GM19238 (cell line): ENCODE results near the gene LSM8.
"Not testable (repeated sequence)": the region's sequence is repeated elsewhere in the genome, so short reads cannot be mapped to it uniquely, and the experiment has no call there.

Source experiments
- DNase-seq: peaks from one replicate; pipeline ENCODE4 v3.0.0; 2011; ENCODE audit warnings: low spot score; ENCODE audit not compliant: insufficient read length

Gene LSM8

GRCh38 chr7:118202061-118202460 lies 18.1 kb downstream of the LSM8 start:
- no peak for DNase-seq

GRCh38 chr7:118214051-118214832 lies 30.3 kb downstream of the LSM8 start:
- DNase-seq, result peak; percentile 66

- DNase-seq, result no peak
Observed at GRCh38 chr7:118214833-118215182, 30.8 kb downstream of the LSM8 start.

DNA sequence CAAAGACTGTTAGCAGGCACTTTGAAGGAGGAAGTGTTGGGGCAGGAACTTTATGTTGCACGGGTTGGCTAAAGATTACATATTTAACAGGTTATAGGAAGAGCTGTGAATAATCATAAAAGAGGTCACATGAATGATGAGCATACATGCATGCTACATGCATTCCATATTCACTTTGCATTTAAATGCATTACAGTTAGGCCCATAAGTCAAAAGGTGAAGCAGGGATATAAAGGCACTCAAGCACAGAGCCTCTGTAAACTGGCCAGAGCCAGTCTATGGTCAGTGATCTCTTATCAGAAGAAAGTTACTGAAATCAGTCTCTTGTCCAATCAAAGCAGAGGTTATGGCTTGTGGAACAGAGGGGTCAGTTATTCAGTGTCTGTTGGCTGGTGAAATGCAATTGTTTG lies 33.3 kb downstream of the LSM8 start:
- no peak for DNase-seq

GRCh38 chr7:118218413-118219156 lies 34.6 kb downstream of the LSM8 start:
- no peak for DNase-seq

DNA sequence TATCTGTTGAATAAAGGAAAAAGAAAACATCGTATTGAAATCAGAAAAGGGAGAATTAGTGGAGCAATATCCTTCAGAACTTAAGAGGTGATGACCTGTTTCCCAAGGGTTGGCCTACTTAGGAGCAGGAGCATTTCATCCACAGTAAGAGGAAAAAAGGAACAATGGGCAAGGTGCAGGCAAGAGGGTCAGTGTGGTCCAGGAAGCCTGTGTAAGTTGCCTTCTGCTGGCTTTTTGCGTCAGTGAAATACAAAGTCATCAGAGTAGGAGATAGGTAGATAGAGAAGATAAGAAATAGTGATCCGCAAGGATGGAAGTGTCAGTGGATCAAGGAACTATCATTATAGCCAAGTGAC lies 35.2 kb downstream of the LSM8 start:
- DNase-seq, result no peak

- no peak for DNase-seq
Observed at GRCh38 chr7:118220583-118220982, 36.6 kb downstream of the LSM8 start.

DNA sequence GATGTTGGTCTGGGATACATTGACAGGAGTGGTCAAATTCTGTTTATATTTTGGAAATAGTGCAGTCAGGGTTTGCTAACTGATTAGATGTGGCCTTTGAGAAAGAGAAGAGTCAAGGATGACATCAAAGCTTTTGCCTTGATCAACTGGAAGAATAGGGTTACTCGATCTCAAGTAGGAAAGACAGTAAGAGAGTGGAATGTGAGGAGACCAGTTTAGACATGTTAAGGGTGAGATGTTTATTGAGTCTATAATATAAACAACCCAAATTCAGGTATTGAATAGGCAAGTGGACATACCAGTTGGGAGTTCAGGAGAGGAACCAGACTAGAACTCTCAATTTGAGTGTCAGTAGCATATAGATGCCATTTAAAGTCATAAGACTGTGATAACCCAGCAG lies 38.6 kb downstream of the LSM8 start:
- DNase-seq, result no peak

GRCh38 chr7:118224521-118224920 lies 40.6 kb downstream of the LSM8 start, which contains the start of gene ANKRD7:
Gene ANKRD7, plus strand, starts transcription at chr7:118224704. Its CDS starts 127 bp downstream, at chr7:118224831.
- no peak for DNase-seq

DNA sequence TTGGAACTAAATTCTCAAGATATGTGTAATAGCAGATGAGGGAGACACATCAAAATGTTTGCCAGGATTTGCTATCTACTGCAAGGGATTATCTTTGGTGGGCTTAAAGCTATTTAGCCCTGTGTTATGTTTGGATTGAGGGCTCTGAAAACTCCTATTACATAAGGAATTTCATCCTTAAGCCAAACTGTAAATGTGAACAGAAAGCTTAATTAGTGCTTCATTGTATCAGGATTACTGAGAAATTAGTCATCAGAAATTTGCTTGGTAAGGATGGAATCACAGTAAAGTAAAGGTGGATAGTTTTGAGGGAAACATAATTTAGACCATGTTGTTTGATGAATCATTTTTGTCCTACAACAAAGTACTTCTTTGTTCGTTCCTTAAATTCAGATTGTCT lies 48.9 kb downstream of the LSM8 start:
- DNase-seq, result no peak

DNA sequence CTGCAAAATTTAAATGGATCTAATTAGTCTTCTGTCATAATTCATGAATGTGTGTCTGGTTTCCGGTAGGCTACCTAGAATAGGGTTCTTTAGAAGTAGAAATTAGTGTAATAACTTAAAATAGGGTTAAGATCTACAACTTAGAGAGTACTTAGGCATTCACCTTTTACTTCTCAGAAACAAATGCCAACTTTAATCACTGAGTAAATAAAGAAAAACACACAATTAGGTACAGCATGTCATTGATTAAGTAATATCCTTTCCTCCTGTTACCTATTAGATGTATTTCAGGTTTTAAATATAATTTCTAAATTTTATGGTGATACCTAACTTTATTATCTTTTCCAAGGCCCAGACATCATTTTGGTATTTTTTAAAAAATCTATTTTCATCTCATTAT lies 49.8 kb downstream of the LSM8 start:
- no peak for DNase-seq

DNA sequence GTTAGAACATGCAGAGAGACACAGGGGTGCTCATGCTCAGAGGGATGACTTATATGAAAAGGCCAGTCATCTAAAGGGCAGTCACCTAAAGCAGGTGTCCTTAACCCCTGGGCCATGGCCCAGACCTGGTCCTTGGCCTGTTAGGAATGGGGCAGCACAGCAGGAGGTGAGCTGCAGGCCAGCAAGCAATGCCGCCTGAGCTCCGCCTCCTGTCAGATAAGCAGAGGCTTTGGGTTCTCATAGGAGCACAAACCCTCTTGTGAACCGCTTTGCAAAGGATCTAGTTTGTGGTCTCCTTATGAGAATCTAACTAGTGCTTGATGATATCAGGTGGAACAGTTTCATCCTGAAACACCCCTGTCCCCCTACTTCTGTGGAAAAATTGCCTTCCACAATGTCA lies 55.0 kb downstream of the LSM8 start:
- no peak for DNase-seq

DNA sequence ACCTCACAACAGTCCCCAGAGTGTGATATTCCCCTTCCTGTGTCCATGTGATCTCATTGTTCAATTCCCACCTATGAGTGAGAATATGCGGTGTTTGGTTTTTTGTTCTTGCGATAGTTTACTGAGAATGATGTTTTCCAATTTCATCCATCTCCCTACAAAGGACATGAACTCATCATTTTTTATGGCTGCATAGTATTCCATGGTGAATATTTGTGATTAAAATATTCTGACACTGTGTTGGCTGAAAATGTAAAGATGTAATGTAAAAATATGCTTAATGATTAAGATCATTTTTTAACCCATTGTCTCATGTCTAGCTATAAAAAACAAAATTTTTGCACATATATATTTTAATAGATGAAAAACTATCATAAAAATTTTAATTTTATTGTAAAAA lies 56.4 kb downstream of the LSM8 start:
- DNase-seq, result not testable (repeated sequence)
